Calu3 (cell line): ENCODE measurements around the gene LHX4. TPM values are rescaled to one million over a fixed set of nuclear protein-coding genes. Genes with fewer than 3 reads are reported as not detected.

Experiments used
- BruUV-seq: library from RNA; stranded (reverse); fragments of 400-500 nt; replicated peaks from 2 replicates; lab custom pipeline; 2021; lab: Mats Ljungman, UMichigan
- CTCF ChIA-PET: fragments of 300-600 bp; sonication (Branson Sonifier 250); formaldehyde crosslinking; loops from one replicate; lab custom pipeline; 2022; ENCODE audit warnings: antibody characterized with exemption; lab: Charles Lee
- DNase-seq: peaks from one replicate; pipeline ENCODE4 v3.0.0; 2022
- H3K27ac Mint-ChIP-seq: one replicate; pipeline ENCODE4 v1.8.0; 2022; ENCODE audit warnings: mixed read lengths; ENCODE audit not compliant: unreplicated experiment
- H3K27me3 Mint-ChIP-seq: one replicate; pipeline ENCODE4 v1.8.0; 2022; ENCODE audit warnings: mixed read lengths; ENCODE audit not compliant: unreplicated experiment
- H3K36me3 Mint-ChIP-seq: one replicate; pipeline ENCODE4 v1.8.0; 2022; ENCODE audit warnings: mild to moderate bottlenecking, moderate library complexity, mixed read lengths; ENCODE audit not compliant: insufficient read depth, unreplicated experiment
- H3K4me1 Mint-ChIP-seq: one replicate; pipeline ENCODE4 v1.8.0; 2022; ENCODE audit warnings: mild to moderate bottlenecking, low read depth, mixed read lengths; ENCODE audit not compliant: unreplicated experiment
- H3K4me3 Mint-ChIP-seq: one replicate; pipeline ENCODE4 v1.8.0; 2022; ENCODE audit warnings: mild to moderate bottlenecking, low read depth, moderate library complexity, mixed read lengths; ENCODE audit not compliant: unreplicated experiment
- H3K9me3 Mint-ChIP-seq: one replicate; pipeline ENCODE4 v1.8.0; 2022; ENCODE audit warnings: low read depth, mixed read lengths; ENCODE audit not compliant: unreplicated experiment
- intact Hi-C: fragments of 100-400 bp; cut with micrococcal nuclease; formaldehyde crosslinking; loops from one replicate; pipeline ENCODE4 v1.10.0; 2022; ENCODE audit not compliant: unreplicated experiment
- total RNA-seq: library from RNA; stranded (reverse); gene quantifications from 2 replicates; pipeline ENCODE4 v1.2.3, GENCODE V29; 2022
- TF ChIP-seq, protein P1 (sequence below): fragments of 200-600 bp; IDR thresholded peaks from one replicate; pipeline ENCODE4 v1.8.0; 2022; ENCODE audit warnings: antibody characterized with exemption; ENCODE audit not compliant: unreplicated experiment

LHX4 gene
- total RNA-seq, 1 experiment from 2014 or later, result 0.19 TPM

DNA sequence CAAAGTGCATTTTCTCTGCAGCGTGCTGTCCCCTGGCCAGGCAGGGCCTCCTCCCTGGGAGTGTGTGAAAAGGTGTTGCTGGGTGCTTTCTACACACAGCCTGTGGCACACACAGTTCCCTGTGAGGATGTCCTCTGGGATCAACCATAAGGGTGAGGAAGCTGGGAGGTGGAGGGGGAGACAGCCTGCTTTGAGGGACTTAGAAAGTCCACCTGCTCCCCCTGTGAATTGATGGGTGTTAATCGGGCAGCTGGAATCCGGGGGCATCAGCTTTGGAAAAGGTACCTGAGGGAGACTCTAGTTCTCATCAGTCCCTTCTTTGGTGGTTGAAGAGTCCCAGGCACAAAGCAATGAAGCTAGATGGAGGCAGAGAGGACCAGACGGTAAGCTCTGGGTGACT lies 35.8 kb downstream of the LHX4 start:
- no peak overlapping the region for H3K27ac Mint-ChIP-seq
- intact Hi-C loops, result no loop called here
- H3K4me3 Mint-ChIP-seq, result no peak overlapping the region
- H3K27me3 Mint-ChIP-seq, result peaks cover 26% of the 10 kb centered on the region
- TF ChIP-seq, protein P1, sequence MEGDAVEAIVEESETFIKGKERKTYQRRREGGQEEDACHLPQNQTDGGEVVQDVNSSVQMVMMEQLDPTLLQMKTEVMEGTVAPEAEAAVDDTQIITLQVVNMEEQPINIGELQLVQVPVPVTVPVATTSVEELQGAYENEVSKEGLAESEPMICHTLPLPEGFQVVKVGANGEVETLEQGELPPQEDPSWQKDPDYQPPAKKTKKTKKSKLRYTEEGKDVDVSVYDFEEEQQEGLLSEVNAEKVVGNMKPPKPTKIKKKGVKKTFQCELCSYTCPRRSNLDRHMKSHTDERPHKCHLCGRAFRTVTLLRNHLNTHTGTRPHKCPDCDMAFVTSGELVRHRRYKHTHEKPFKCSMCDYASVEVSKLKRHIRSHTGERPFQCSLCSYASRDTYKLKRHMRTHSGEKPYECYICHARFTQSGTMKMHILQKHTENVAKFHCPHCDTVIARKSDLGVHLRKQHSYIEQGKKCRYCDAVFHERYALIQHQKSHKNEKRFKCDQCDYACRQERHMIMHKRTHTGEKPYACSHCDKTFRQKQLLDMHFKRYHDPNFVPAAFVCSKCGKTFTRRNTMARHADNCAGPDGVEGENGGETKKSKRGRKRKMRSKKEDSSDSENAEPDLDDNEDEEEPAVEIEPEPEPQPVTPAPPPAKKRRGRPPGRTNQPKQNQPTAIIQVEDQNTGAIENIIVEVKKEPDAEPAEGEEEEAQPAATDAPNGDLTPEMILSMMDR, result no peak
- H3K9me3 Mint-ChIP-seq, result no peaks in the 10 kb centered on the region
- no peak for DNase-seq
- no TSS peak for BruUV-seq
- H3K4me1 Mint-ChIP-seq, result peaks cover 13% of the 10 kb centered on the region
- CTCF ChIA-PET, result no interaction called here
- peaks cover 10% of the 10 kb centered on the region for H3K36me3 Mint-ChIP-seq

DNA sequence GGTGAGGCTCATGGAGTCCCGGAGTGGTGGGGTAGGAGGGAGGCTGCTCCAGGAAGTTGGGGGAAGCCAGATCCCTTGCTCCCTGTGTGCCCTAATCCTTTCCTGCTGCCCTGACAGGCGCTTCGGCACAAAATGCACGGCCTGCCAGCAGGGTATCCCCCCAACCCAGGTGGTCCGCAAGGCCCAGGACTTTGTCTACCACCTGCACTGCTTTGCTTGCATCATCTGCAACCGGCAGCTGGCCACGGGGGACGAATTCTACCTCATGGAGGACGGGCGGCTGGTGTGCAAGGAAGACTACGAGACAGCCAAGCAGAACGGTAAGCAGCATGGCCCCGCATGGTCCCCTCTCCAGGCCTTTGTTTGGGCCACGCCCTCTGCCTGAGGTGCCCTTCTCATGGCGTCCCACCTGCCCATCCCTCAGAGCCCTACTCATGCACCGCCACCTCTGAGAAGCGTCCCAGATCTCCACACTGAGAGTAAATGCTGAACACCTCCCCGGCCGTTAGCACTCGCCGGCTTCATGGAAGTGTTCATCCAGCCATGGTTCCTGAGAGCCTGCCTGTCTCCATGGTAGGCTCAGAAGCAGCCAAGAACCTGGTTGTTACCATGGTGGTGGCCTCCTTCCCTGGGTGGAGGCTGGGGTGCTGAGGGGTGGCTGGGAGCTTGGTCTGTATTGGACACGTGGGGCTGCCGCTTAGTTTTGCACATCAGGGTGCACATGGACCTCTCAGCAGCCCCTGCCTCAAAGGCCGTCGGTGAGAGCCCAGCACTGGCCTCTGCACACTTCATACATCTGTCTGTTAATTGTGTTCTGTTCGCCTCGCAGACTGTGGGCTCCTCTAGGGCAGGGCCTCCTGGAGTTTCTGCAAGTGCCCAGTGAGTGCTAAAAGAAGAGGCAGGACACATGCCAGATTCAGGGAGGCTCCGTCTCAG lies 36.5 kb downstream of the LHX4 start:
- no TSS peak for BruUV-seq
- Mint-ChIP-seq H3K27me3 (peaks cover 19% of the 10 kb centered on the region), H3K4me1 (peaks cover 13% of the 10 kb centered on the region), H3K4me3 (no peak overlapping the region), H3K36me3 (peaks cover 16% of the 10 kb centered on the region), H3K27ac (no peak overlapping the region), H3K9me3 (no peaks in the 10 kb centered on the region)
- DNase-seq, result no peak
- TF ChIP-seq, protein P1, result no peak
- CTCF ChIA-PET, result no interaction called here
- intact Hi-C loops, result no loop called here

DNA sequence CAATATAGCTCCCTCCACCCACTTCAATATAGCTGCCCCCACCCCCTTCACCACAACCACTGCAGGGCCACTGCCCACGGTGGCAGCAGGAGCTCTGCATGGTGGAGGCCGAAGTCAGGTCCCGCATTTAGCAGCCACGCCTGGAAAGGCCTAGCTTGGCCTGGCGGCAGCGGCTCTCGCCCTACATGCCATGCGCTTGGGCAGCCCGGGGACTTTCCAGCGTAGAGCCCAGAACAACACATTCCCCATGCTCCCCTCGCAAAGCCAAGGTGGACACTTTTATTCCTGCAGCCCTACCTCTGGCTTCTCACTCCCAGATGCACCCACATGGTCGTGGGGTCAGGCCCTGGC lies 37.1 kb downstream of the LHX4 start:
- DNase-seq, result no peak
- Mint-ChIP-seq H3K27me3 (peaks cover 17% of the 10 kb centered on the region), H3K4me3 (no peak overlapping the region), H3K4me1 (peaks cover 13% of the 10 kb centered on the region), H3K36me3 (peaks cover 22% of the 10 kb centered on the region), H3K9me3 (no peaks in the 10 kb centered on the region), H3K27ac (no peak overlapping the region)
- TF ChIP-seq, protein P1, result no peak
- TSS peak; percentile 22 for BruUV-seq
- CTCF ChIA-PET, result no interaction called here
- intact Hi-C loops, result no loop called here

DNA sequence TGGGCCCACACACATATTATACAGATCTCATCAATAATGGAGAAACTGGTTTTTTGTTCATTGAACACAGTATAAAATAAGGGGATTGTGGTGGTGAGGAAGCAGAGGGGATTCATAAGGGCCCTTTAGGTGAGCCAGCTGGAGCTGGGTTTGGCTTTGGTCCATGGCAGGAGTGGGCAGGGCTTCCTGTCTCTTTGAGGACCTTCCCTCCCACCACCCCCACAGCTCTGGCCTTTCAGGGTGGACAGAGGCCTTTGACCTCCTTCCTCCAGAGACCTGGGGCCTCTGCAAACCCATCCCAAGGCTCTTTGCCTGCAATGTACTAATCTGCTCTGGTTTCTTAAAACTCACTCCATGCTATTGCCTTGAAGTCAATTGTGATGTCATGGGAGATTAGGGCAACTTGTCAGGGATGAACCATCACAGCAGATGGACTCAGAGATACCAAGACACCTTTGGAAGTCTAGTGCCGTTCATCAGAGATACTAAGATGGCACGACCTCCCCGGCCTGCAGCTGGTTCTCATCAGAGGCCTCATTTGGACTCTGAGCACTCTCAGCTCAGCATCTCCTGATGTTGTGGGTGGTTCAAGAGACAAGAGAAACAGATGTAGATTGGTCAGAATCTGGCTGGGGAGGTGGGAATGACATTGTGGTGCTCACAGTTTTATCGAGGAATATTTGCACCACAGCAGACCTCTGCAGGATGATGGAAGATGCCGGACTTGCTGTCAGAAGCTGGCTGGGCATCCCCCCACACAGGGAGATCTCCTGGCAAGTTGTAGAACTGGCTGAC lies 37.9 kb downstream of the LHX4 start:
- Mint-ChIP-seq H3K9me3 (no peaks in the 10 kb centered on the region), H3K4me1 (peaks cover 13% of the 10 kb centered on the region), H3K4me3 (no peak overlapping the region), H3K36me3 (peaks cover 22% of the 10 kb centered on the region), H3K27ac (no peak overlapping the region), H3K27me3 (peaks cover 17% of the 10 kb centered on the region)
- no peak for DNase-seq
- CTCF ChIA-PET, result interaction anchor here (0.6 to 0.7 kb wide), 2 partner anchors 97 to 695 kb away, joined by 3 read pairs; no protein-coding TSS in a partner anchor
- no TSS peak for BruUV-seq
- TF ChIP-seq, protein P1, result no peak
- intact Hi-C loops, result no loop called here
